H1 (cell line): ENCODE measurements around the gene ARHGAP1. TPM values are rescaled to one million over a fixed set of nuclear protein-coding genes. Genes with fewer than 3 reads are reported as not detected.

Experiments used
- CTCF ChIA-PET: fragments of 300-600 bp; sonication (Branson Sonifier 250); formaldehyde crosslinking; loops from one replicate; lab custom pipeline; 2021; ENCODE audit not compliant: partially characterized antibody; lab: Charles Lee
- POLR2A ChIA-PET: fragments of 300-600 bp; sonication (Branson Sonifier 250); formaldehyde crosslinking; loops from one replicate; lab custom pipeline; 2021; ENCODE audit warnings: inconsistent platforms; ENCODE audit not compliant: partially characterized antibody; lab: Charles Lee
- DNase-seq, 2 experiments: peaks; one replicate each; pipeline versions ENCODE4 v3.0.0 to v3.0.0-alpha.2; 2010 to 2022; ENCODE audit warnings: low spot score in 2 of 2, low read depth in 1 of 2, mixed read lengths in 1 of 2
- FAIRE-seq: peaks from 2 replicates; lab custom pipeline; 2011; peaks lifted over from hg19 to GRCh38; lab: Jason Lieb, UNC
- H2AFZ ChIP-seq: 2 replicates; pipeline ENCODE4 v1.8.1; 2012; ENCODE audit warnings: low read length, inconsistent platforms
- H2AK5ac ChIP-seq: 2 replicates; pipeline ENCODE4 v1.6.1; 2013; ENCODE audit warnings: low read depth, low read length
- H2BK120ac ChIP-seq: replicated peaks from 2 replicates; pipeline ENCODE3; 2013; ENCODE audit warnings: low read depth, low read length, inconsistent platforms
- H2BK12ac ChIP-seq: 2 replicates; pipeline ENCODE4 v1.6.1; 2013; ENCODE audit warnings: low read depth, low read length
- H2BK15ac ChIP-seq: 2 replicates; pipeline ENCODE4 v1.6.1; 2013; ENCODE audit warnings: low read length
- H2BK20ac ChIP-seq: 2 replicates; pipeline ENCODE4 v1.6.1; 2013; ENCODE audit warnings: low read length
- H2BK5ac ChIP-seq: 2 replicates; pipeline ENCODE4 v1.6.1; 2013; ENCODE audit warnings: low read depth, low read length
- H3K14ac ChIP-seq: 2 replicates; pipeline ENCODE4 v1.6.1; 2013; ENCODE audit warnings: inconsistent platforms; ENCODE audit not compliant: insufficient read length
- H3K18ac ChIP-seq: 2 replicates; pipeline ENCODE4 v1.6.1; 2013; ENCODE audit warnings: low read length; ENCODE audit errors: extremely low read depth
- H3K23ac ChIP-seq: 2 replicates; pipeline ENCODE4 v1.6.1; 2013; ENCODE audit warnings: inconsistent platforms; ENCODE audit not compliant: insufficient read length
- H3K23me2 ChIP-seq: 2 replicates; pipeline ENCODE4 v1.6.1; 2013; ENCODE audit warnings: low read depth, low read length
- H3K27ac ChIP-seq: 2 replicates; pipeline ENCODE4 v1.6.1; 2011; ENCODE audit warnings: low read depth, low read length, inconsistent platforms
- H3K27me3 ChIP-seq, 4 experiments: replicated peaks in 1 of 4; 1 replicate in 1 of 4; 2 replicates in 3 of 4; pipeline versions ENCODE4 v1.6.1 to v1.8.1; 2011 to 2013; ENCODE audit warnings: low read length in 3 of 4, mild to moderate bottlenecking in 3 of 4, inconsistent platforms in 2 of 4, mixed read lengths in 2 of 4, moderate library complexity in 1 of 4; ENCODE audit not compliant: control insufficient read depth in 3 of 4, insufficient read depth in 3 of 4; ENCODE audit errors: extremely low read depth in 1 of 4
- H3K36me3 ChIP-seq, 4 experiments: 2 replicates each; pipeline versions ENCODE4 v1.6.1 to v1.8.1; 2011 to 2013; ENCODE audit warnings: mild to moderate bottlenecking in 4 of 4, low read length in 3 of 4, moderate library complexity in 2 of 4, control low read depth in 1 of 4, inconsistent platforms in 1 of 4; ENCODE audit not compliant: insufficient read depth in 4 of 4, control insufficient read depth in 2 of 4
- H3K4ac ChIP-seq: replicated peaks from 2 replicates; pipeline ENCODE3; 2013; ENCODE audit warnings: low read length, low read depth, mixed read lengths, inconsistent platforms; ENCODE audit not compliant: insufficient read length
- H3K4me1 ChIP-seq, 4 experiments: replicated peaks in 1 of 4; 1 replicate in 1 of 4; 2 replicates in 3 of 4; pipeline versions ENCODE4 v1.6.1 to v1.8.1; 2011 to 2013; ENCODE audit warnings: low read length in 3 of 4, inconsistent platforms in 2 of 4, mixed read lengths in 1 of 4; ENCODE audit not compliant: insufficient read depth in 4 of 4, control insufficient read depth in 3 of 4
- H3K4me2 ChIP-seq, 2 experiments: 2 replicates each; pipeline versions ENCODE4 v1.6.1 to v1.8.1; 2011 to 2013; ENCODE audit warnings: low read depth in 2 of 2, low read length in 2 of 2, control low read depth in 1 of 2, inconsistent platforms in 1 of 2, mild to moderate bottlenecking in 1 of 2; ENCODE audit not compliant: insufficient read depth in 1 of 2
- H3K4me3 ChIP-seq, 4 experiments: fragments of 200-600, 300-600 bp in 1 of 4; sonication (generic), shearing (Covaris generic), sonication (Bioruptor Twin) in 1 of 4; 2 replicates each; pipeline versions ENCODE4 v1.5.1 to v1.8.1; 2011 to 2016; ENCODE audit warnings: low read length in 4 of 4, low read depth in 3 of 4, control low read depth in 2 of 4, inconsistent platforms in 2 of 4, mild to moderate bottlenecking in 2 of 4, mixed read lengths in 1 of 4, moderate library complexity in 1 of 4; ENCODE audit not compliant: insufficient read depth in 2 of 4; ENCODE audit errors: extremely low read depth in 1 of 4
- H3K56ac ChIP-seq: replicated peaks from 2 replicates; pipeline ENCODE3; 2013; ENCODE audit warnings: low read depth, mild to moderate bottlenecking, mixed read lengths, low read length, inconsistent platforms; ENCODE audit not compliant: insufficient read length
- H3K79me1 ChIP-seq: 2 replicates; pipeline ENCODE4 v1.6.1; 2013; ENCODE audit warnings: low read depth, low read length, control low read depth
- H3K79me2 ChIP-seq, 2 experiments: 2 replicates each; pipeline versions ENCODE4 v1.6.1 to v1.8.1; 2012 to 2013; ENCODE audit warnings: low read length in 2 of 2, mild to moderate bottlenecking in 2 of 2, inconsistent platforms in 1 of 2; ENCODE audit not compliant: insufficient read depth in 2 of 2, control insufficient read depth in 1 of 2
- H3K9ac ChIP-seq, 4 experiments: replicated peaks in 1 of 4; 1 replicate in 1 of 4; 2 replicates in 3 of 4; pipeline versions ENCODE4 v1.6.1 to v1.8.1; 2011 to 2013; ENCODE audit warnings: low read depth in 3 of 4, low read length in 3 of 4, control low read depth in 2 of 4, mild to moderate bottlenecking in 2 of 4, moderate library complexity in 2 of 4, inconsistent platforms in 1 of 4; ENCODE audit errors: extremely low read depth in 1 of 4
- H3K9me3 ChIP-seq, 2 experiments: 2 replicates each; pipeline versions ENCODE4 v1.6.1 to v1.8.1; 2012 to 2013; ENCODE audit warnings: mild to moderate bottlenecking in 2 of 2, moderate library complexity in 2 of 2, control low read depth in 1 of 2, inconsistent platforms in 1 of 2, low read depth in 1 of 2, low read length in 1 of 2, mixed read lengths in 1 of 2; ENCODE audit not compliant: insufficient read depth in 2 of 2
- H4K20me1 ChIP-seq, 2 experiments: replicated peaks in 1 of 2; 2 replicates each; pipeline versions ENCODE3 to v1.8.1; 2011 to 2013; ENCODE audit warnings: inconsistent platforms in 2 of 2, low read length in 2 of 2, mild to moderate bottlenecking in 1 of 2; ENCODE audit not compliant: insufficient read depth in 2 of 2, control insufficient read depth in 1 of 2
- H4K5ac ChIP-seq: 2 replicates; pipeline ENCODE4 v1.6.1; 2013; ENCODE audit warnings: low read length, low read depth, mixed read lengths, inconsistent platforms; ENCODE audit not compliant: insufficient read length
- H4K8ac ChIP-seq: 2 replicates; pipeline ENCODE4 v1.8.0; 2013; ENCODE audit warnings: mild to moderate bottlenecking, moderate library complexity, low read length, inconsistent platforms; ENCODE audit not compliant: insufficient read depth; ENCODE audit errors: extremely low read depth
- H4K91ac ChIP-seq: replicated peaks from 2 replicates; pipeline ENCODE3; 2013; ENCODE audit warnings: low read length, mixed read lengths, inconsistent platforms; ENCODE audit not compliant: insufficient read length
- BRCA1 ChIP-seq: IDR thresholded peaks from 2 replicates; pipeline ENCODE4 v1.6.1; 2012; ENCODE audit warnings: low read depth, low read length, improper control_type of control experiment
- CREB1 ChIP-seq: IDR thresholded peaks from 2 replicates; pipeline ENCODE4 v1.6.1; 2012; ENCODE audit warnings: inconsistent platforms
- GABPA ChIP-seq: IDR thresholded peaks from 2 replicates; pipeline ENCODE4 v1.6.1; 2011; ENCODE audit warnings: mild to moderate bottlenecking, low read length, moderate library complexity, borderline replicate concordance; ENCODE audit not compliant: insufficient read depth
- GTF2F1 ChIP-seq: IDR thresholded peaks from 2 replicates; pipeline ENCODE4 v1.6.1; 2012; ENCODE audit warnings: low read depth, low read length, improper control_type of control experiment, borderline replicate concordance
- POLR2AphosphoS5 ChIP-seq: IDR thresholded peaks from 2 replicates; pipeline ENCODE4 v1.6.1; 2011; ENCODE audit warnings: low read depth, low read length
- RFX5 ChIP-seq: IDR thresholded peaks from 2 replicates; pipeline ENCODE4 v1.6.1; 2011; ENCODE audit warnings: low read depth, low read length, improper control_type of control experiment, borderline replicate concordance
- SIN3A ChIP-seq, 2 experiments: IDR thresholded peaks in 1 of 2; conservative IDR thresholded peaks in 1 of 2; 2 replicates each; pipeline ENCODE4 v1.6.1; 2011 to 2012; ENCODE audit warnings: low read length in 2 of 2, improper control_type of control experiment in 1 of 2, low read depth in 1 of 2, mild to moderate bottlenecking in 1 of 2
- TEAD4 ChIP-seq: IDR thresholded peaks from 2 replicates; pipeline ENCODE4 v1.6.1; 2012; ENCODE audit warnings: low read depth, low read length, inconsistent platforms, mixed read lengths
- WGBS, 2 experiments: shearing (Covaris generic) in 1 of 2; methylation state at CpG; one replicate each; pipeline versions ENCODE4 v1.1.6 to v1.1.7; 2013 to 2015; ENCODE audit warnings: low lambda C conversion rate in 2 of 2, mixed read lengths in 2 of 2, inconsistent platforms in 1 of 2, low coverage in 1 of 2, missing lambda C conversion rate in 1 of 2; ENCODE audit not compliant: insufficient replicate concordance in 2 of 2, insufficient coverage in 1 of 2, insufficient read length in 1 of 2; ENCODE audit errors: extremely low coverage in 1 of 2, missing lambda C conversion rate in 1 of 2; 5-methylcytosine and 5-hydroxymethylcytosine counted together
- polyA plus RNA-seq, 7 experiments: library from polyadenylated mRNA; depleted of rRNA in 3 of 7; stranded (reverse) in 5 of 7; unstranded in 2 of 7; fragments of >200 nt in 5 of 7; fragments of 200-250 nt in 2 of 7; gene quantifications; 1 replicate in 5 of 7; 2 replicates in 1 of 7; 4 replicates in 1 of 7; pipeline versions ENCODE4 v1.2.1 to v1.2.3, GENCODE V29; 2011 to 2013; ENCODE audit warnings: missing spikeins in 2 of 7, mixed read lengths in 2 of 7
- total RNA-seq: library from RNA; stranded (reverse); fragmentation: NEBNext Ultra II Directional; extraction: Animal tissue kit (Norgen Biotek cat#: 25700); gene quantifications from 2 replicates; pipeline ENCODE4 v1.2.1, GENCODE V29; 2021
- TF ChIP-seq, protein P1 (sequence below): IDR thresholded peaks from 2 replicates; pipeline ENCODE4 v1.6.1; 2011; ENCODE audit warnings: low read length, improper control_type of control experiment
- TF ChIP-seq, protein P2 (sequence below), 3 experiments: IDR thresholded peaks; 1 replicate in 2 of 3; 2 replicates in 1 of 3; pipeline versions ENCODE4 v1.5.1 to v1.6.1; 2011; ENCODE audit warnings: low read length in 3 of 3, mild to moderate bottlenecking in 3 of 3, inconsistent platforms in 2 of 3, low read depth in 1 of 3, moderate library complexity in 1 of 3; ENCODE audit not compliant: insufficient read depth in 1 of 3; ENCODE audit errors: control extremely low read depth in 1 of 3

Gene ARHGAP1
- total and polyA plus RNA-seq, 2 of the 8 experiments (the other 6 are each of a cell fraction or from before 2014, with no cell fraction given) = 28.6 to 58.8 TPM

DNA sequence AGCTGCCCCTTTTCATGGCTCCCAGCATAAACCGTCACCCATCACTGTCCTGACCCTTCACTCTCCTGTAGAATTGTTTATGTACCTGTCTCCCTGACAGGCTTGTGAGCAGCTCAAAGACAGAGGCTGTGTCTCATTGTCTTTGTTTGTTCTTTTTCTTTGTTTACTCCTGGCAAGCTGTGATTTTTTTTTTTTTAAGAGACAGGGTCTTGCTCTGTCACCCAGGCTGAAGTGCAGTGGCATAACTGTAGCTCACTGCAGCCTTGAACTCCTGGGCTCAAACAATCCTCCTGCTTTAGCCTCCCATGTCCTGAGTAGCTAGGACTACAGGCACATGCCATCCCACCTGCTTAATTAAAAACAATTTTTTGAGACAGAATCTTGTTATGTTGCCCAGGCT lies 9.7 kb downstream of the ARHGAP1 start:
- H2BK12ac ChIP-seq = no peak overlapping the region
- H3K56ac ChIP-seq = no peak overlapping the region
- H3K36me3 ChIP-seq = peaks cover under 1 to 14% (median 6%) of the 10 kb centered on the region in 4 experiments; a peak in 4 of 8 replicates
- FAIRE-seq = no peak
- ChIA-PET POLR2A (interaction anchor here (1.3 kb wide), 1 partner anchor 216 kb away, joined by 4 read pairs; no protein-coding TSS in a partner anchor), CTCF (interaction anchor here (0.9 kb wide), 1 partner anchor 20 kb away, joined by 4 read pairs; no protein-coding TSS in a partner anchor)
- no peak overlapping the region for H3K27ac ChIP-seq
- H2BK20ac ChIP-seq = no peak overlapping the region
- no peak overlapping the region for H3K4me3 ChIP-seq
- H3K9me3 ChIP-seq = no peaks in the 10 kb centered on the region
- H4K5ac ChIP-seq = no peak overlapping the region
- H3K23me2 ChIP-seq = no peaks in the 10 kb centered on the region
- 100% methylated on average over 1 of the region's 1 CpG; no CpG with 5 or more reads in 1 of the 2 experiments for whole genome bisulfite sequencing, 2 experiments
- no peak overlapping the region for H3K9ac ChIP-seq
- no peak overlapping the region for H2AFZ ChIP-seq
- H4K91ac ChIP-seq = no peak overlapping the region
- H3K4me1 ChIP-seq = no peaks in the 10 kb centered on the region
- no peak overlapping the region for H3K4me2 ChIP-seq
- no peaks in the 10 kb centered on the region for H3K27me3 ChIP-seq
- H2AK5ac ChIP-seq = no peak overlapping the region
- H2BK15ac ChIP-seq = no peak overlapping the region
- H2BK120ac ChIP-seq = no peak overlapping the region
- no peak overlapping the region for H2BK5ac ChIP-seq
- no peak overlapping the region for H3K18ac ChIP-seq
- no peak overlapping the region for H3K23ac ChIP-seq
- no peak for DNase-seq
- TF ChIP-seq BRCA1 (no peak), RFX5 (no peak), CREB1 (no peak), GABPA (no peak), POLR2AphosphoS5 (no peak), SIN3A (conservative IDR thresholded peaks at IDR 0.05 in 1 of 2, IDR thresholded peaks at IDR 0.05 in 1 of 2; ENCODE audit: low read depth in 1 of 2, low read length in 2 of 2) (no peak), GTF2F1 (no peak), TEAD4 (no peak)
- TF ChIP-seq, protein P1, sequence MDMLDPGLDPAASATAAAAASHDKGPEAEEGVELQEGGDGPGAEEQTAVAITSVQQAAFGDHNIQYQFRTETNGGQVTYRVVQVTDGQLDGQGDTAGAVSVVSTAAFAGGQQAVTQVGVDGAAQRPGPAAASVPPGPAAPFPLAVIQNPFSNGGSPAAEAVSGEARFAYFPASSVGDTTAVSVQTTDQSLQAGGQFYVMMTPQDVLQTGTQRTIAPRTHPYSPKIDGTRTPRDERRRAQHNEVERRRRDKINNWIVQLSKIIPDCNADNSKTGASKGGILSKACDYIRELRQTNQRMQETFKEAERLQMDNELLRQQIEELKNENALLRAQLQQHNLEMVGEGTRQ = no peak
- TF ChIP-seq, protein P2, sequence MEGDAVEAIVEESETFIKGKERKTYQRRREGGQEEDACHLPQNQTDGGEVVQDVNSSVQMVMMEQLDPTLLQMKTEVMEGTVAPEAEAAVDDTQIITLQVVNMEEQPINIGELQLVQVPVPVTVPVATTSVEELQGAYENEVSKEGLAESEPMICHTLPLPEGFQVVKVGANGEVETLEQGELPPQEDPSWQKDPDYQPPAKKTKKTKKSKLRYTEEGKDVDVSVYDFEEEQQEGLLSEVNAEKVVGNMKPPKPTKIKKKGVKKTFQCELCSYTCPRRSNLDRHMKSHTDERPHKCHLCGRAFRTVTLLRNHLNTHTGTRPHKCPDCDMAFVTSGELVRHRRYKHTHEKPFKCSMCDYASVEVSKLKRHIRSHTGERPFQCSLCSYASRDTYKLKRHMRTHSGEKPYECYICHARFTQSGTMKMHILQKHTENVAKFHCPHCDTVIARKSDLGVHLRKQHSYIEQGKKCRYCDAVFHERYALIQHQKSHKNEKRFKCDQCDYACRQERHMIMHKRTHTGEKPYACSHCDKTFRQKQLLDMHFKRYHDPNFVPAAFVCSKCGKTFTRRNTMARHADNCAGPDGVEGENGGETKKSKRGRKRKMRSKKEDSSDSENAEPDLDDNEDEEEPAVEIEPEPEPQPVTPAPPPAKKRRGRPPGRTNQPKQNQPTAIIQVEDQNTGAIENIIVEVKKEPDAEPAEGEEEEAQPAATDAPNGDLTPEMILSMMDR (IDR thresholded peaks at IDR 0.05; ENCODE audit: control extremely low read depth in 1 of 3, insufficient read depth in 1 of 3, low read depth in 1 of 3, low read length in 3 of 3) = no peak
- H4K20me1 ChIP-seq = peaks cover 0 to 2% of the 10 kb centered on the region in 2 experiments
- H4K8ac ChIP-seq = no peak overlapping the region
- H3K79me2 ChIP-seq = no peaks in the 10 kb centered on the region
- no peaks in the 10 kb centered on the region for H3K79me1 ChIP-seq
- no peak overlapping the region for H3K4ac ChIP-seq
- no peak overlapping the region for H3K14ac ChIP-seq
